Cardiac septum (tissue), 1 donor: Measurements from ENCODE around the gene POTEJ. TPM values are rescaled to one million over a fixed set of nuclear protein-coding genes. Genes with fewer than 3 reads are reported as not detected.
A peak's percentile ranks its signal among the peaks of the same experiment; 100 is the strongest.
"Not testable (repeated sequence)": the region's sequence is repeated elsewhere in the genome, so short reads cannot be mapped to it uniquely, and the experiment has no call there.

Experiments used
- DNase-seq: peaks from one replicate; pipeline ENCODE4 v3.0.0-alpha.2; 2020; ENCODE audit warnings: low spot score
- intact Hi-C: fragments of 100-400 bp; cut with DNase I; formaldehyde crosslinking; loops from one replicate; pipeline ENCODE4 v1.14.0; 2022
- long read RNA-seq: library from polyadenylated mRNA; unstranded; transcript quantifications from one replicate; pipeline ENCODE4 v2.0.0, GENCODE V29; 2021
- total RNA-seq: library from RNA; stranded (reverse); fragmentation: NEBNext Ultra II Directional; extraction: Animal tissue kit (Norgen Biotek cat#: 25700); gene quantifications from one replicate; pipeline ENCODE4 v1.2.1, GENCODE V29; 2021
- donor health status: DM: no; HTN: no; CAD: no.

The POTEJ gene
- total RNA-seq = not detected
- long read RNA-seq = 0 reads

DNA sequence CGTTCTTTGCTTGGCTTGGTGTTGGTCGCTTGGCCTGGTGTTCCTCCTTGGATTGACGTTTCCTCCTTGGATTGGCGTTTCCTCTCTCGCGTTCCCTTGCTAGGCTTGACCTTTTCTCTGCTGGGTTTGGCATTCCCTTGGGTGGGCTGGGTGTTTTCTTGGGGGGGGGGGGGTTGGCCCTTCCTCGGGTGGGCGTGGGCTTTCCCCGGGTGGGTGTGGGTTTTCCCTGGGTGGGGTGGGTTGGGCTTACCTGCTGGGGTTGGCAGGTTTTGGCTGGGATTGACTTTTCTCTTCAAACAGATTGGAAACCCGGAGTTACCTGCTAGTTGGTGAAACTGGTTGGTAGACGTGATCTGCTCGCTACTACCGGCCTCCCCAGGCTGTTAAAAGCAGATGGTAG, at the start of gene POTEJ:
Gene POTEJ, plus strand, starts transcription at position 301 of the 400 bp plus-strand sequence. Its CDS starts 93 bp downstream, at position 394.
- intact Hi-C loops, DNase-seq: not testable (repeated sequence)

DNA sequence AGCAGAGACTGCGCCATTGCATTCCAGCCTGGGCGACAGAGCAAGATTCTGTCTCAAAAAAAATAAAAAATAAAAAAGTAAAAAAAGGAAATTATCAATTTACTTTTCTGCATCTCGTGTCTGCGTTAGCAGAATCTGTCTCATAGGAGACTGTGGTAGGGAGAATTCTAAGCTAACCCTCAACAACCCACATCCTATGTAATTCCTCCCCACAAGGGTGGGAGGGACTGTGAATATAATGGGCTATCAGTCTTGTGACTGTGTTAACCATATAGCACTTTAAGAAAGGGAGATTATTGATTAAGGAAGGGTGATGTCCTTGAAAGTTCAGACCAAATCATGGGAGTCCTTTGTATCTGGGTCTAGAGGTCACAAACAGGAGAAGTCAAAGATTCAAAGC, 45.1 kb upstream of the POTEJ start:
- intact Hi-C loops, DNase-seq: not testable (repeated sequence)

DNA sequence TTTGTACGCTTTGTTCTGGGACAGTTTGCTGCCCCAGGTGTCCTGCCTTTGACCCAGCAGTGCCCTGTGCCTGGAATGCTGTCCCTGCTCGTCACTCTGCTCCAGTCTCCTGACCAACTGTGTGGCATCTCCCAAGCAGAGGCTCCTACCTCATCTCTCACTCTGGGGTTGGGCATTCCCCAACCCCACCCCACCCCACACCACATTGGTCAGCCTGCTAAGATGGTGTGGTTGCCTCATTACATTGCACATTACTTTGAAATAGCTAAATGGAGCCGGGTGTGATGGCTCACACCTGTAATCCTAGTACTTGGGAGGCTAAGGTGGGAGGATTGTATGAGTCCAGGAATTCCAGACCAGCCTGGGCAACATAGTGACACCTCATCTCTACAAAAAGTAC, 39.3 kb upstream of the POTEJ start:
- DNase-seq, intact Hi-C loops: not testable (repeated sequence)

DNA sequence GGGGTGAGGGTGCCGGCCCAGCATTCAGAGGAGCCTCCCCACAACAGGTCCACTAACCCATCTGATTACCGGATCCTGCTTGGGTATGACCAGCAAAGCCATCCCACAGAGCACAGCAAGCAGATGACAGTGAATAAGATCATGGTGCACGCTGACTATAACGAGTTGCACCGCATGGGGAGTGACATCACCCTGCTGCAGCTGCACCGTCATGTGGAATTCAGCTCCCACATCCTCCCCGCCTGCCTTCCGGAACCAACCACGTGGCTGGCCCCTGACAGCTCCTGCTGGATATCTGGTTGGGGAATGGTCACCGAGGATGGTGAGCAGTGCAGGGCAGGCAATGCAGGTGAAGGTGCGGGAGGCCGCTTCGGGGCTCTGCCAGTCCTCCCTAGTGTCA, 37.0 kb upstream of the POTEJ start:
- DNase-seq, intact Hi-C loops: not testable (repeated sequence)

DNA sequence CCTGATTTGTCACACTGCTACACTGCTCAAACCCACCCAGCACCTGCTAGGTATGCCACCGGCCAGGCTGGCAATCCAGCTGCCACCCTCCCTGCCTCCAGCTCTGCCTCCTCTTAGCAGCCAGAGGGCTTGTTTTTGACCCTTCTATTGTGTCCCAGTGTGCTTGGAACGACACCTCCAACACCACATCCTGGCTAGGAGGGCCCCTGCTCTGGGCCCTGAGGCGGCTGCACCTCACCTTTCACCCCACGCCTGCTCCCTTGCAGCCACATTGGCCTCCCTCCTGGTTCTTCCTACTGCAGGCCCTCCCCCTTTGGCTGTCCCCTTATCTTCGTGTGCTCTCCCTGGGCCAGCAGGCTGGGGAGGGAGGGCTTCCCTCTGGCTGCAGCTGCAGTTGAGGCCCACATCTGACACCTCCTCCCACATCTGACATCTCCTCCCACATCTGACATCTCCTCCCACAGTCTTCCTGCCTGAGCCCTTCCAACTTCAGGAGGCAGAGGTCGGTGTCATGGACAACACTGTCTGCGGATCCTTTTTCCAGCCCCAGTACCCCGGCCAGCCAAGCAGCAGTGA, 34.9 kb upstream of the POTEJ start:
- intact Hi-C loops, DNase-seq: not testable (repeated sequence)

DNA sequence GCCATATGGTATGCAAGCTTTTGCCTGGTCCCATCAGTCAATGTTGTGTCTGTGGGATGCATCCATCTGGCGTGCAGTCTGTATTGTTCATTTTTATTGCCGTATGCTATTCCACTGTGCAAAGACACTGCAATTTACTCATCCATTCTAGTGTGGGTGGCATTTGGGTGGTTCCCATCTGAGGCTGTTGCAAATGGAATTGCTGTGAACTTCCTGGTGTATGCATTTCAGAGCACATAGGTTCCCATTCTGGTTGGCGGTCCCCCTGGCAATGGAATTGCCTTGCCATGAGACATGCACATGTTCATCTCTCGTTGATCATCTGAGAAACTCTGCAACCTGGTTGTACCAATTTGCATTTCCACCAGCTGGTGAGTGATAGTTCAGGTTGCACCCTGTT, 33.7 kb upstream of the POTEJ start:
- DNase-seq, intact Hi-C loops: not testable (repeated sequence)

DNA sequence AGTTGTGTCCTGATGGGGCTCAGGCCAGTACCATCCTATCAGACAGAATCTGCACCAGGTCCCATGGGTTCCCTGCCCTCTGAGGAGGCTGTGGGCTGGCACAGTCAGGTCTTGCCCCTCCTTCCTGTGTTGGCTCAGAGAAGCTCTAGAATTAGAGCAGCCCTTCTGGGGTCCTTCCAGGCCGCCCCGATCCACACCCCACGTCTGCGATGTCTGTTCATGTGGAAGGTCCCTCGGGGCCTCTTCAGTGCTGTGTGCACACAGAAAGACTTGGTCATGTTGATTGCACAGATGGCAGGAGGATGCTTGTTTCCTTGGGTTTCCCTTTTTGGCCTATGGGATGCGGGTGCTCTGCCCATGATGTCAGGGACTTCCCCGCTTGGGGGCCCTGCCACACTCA, 32.1 kb upstream of the POTEJ start:
- DNase-seq = peak; percentile 26
- intact Hi-C loops = not testable (repeated sequence)

DNA sequence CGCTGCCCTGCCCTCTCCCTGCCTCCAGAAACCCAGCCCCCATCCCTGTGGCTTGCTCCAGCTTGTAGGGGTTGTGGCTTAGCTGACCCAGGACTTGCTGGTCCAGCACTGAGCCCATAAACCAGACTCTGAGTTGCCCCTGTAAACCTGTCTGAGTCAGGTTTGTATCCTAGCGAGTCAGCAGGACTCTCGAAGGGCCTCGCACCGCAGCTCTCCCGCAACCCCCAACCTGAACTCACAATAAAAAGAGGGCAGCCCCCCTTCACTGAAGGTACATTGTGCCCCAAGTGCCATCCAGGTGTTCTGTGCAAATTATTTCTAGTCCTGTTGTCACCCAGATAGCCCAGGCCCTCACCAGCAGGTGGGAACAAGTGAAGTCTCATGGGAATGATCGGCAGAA, 29.7 kb upstream of the POTEJ start:
- intact Hi-C loops = not testable (repeated sequence)
- peak; percentile 53 for DNase-seq

DNA sequence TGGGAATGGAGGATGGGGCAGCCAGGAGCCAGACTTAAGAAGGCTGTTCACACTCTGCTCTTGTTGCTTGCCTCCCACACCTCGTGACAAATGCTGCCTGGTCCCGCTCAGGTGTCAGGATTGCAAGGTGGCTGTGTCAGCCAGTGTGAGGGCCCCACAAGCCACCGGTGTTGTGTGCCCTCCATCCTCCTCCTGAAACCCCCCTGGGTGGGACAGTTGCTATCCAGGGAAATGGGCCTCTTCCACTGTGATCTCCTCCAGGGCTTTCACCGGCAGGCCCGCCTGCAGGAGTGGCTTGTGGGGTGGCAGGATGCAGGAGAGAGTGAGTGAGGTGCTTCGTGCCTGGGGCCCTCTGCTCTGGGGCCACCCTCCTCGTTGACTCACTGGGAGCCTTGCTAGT, 28.3 kb upstream of the POTEJ start:
- intact Hi-C loops = not testable (repeated sequence)
- peak; percentile 26 for DNase-seq

DNA sequence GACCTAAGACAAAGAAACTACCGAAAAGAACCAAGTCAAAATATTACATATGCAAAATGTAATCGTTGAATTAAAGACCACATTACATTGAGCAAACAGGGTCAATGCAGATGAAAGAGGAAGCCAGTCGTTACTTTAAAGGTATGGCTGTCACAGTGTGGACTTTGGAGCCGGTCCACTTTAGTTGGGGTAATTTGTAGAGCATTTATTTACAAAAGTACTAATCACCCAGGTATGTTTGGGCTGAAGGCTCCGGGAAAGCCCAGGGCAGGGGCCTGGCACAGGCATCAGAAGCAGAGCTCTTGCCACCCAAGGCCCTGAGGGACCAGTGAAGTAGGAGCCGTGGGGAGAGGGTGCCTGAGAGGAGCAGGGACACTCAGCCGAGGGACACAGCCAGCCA, 27.7 kb upstream of the POTEJ start:
- DNase-seq, intact Hi-C loops: not testable (repeated sequence)

DNA sequence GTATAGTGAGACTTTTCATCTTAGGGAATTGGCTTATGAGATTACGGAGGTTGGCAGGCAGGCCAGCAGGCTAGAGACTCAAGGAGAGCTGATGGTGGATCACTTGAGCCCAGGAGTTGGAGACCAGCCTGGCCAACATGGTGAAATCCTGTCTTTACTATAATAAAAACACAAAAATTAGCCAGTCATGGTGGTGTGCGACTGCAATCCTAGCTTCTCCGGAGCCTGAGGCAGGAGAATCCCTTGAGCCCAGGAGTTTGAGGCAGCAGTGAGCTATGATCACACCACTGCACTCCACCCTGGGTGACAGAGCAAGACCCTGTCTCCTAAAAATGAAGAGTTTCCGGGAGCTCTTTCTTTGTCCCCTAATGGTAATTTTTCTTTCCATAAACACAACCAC, 26.5 kb upstream of the POTEJ start:
- not testable (repeated sequence) for DNase-seq

DNA sequence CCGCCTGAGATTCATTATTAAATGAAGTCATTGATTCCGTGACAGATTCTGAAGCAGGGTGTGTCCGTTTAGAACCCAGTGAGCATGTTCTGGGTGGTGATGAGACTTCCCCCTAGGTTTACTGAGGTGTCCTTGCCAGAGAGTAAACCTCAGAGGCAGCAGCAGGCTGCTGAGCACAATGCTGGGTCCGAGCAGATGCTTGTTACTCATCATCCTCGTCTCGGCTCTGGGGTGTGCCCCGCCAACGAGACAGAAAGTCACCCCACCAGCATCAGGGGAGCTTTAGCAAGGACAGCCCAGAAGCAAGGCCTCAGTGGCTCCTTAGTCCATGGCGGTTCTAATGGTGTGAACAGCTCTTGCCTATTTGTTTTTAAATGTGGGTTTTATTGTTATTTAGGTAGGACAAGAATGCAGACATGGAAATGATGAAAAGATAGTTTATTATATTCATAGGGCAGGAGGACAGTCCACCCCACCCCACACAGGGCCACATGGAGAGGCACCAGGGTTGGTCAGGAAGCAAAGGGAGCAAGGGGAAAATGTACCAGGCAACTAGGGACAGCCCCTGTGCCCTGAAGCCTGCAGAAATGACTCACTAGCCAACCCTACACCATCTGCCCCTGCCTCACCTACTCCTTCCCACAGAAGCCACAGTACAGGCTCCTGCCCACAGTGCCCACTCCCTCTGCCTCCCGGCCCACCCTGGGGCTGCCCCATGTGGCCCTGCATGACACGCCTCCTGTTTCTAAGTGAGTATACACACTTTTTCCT, 22.4 kb upstream of the POTEJ start:
- intact Hi-C loops = not testable (repeated sequence)
- peak; percentile 49 for DNase-seq

More for the DNA sequence above, 26.5 kb upstream of the POTEJ start:
- intact Hi-C loops = not testable (repeated sequence)

DNA sequence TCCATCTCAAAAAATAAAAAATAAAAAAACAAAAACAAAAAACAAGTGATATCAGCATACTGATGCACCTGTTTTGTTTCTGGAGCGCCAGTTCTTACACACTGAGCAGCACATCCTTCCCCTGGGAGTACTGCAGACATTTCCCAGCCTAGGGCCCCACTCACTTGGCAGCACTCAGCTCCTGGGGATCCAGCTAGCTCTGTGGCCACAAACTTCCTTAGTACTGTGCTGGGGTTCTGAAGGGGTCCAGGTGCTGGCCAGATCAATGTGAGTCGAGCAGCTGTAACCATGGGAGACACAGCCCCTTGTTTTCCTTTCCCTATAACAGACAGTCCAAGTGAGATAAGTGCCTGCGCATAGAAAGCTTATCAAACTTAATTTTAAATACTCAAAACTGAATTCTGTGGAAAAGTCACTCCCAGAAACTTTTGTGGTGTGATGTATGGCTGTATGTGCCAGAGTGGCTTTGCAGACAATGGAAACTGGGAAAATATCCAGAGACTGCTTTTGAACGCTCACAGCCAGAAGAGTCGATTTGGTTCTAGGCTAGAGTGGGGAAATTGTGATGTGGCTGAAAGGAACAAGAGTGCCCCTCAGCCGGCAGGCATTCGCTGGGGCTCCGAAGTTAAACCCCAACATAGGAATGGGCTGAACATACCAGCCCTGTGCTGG, 20.9 kb upstream of the POTEJ start:
- intact Hi-C loops, DNase-seq: not testable (repeated sequence)

DNA sequence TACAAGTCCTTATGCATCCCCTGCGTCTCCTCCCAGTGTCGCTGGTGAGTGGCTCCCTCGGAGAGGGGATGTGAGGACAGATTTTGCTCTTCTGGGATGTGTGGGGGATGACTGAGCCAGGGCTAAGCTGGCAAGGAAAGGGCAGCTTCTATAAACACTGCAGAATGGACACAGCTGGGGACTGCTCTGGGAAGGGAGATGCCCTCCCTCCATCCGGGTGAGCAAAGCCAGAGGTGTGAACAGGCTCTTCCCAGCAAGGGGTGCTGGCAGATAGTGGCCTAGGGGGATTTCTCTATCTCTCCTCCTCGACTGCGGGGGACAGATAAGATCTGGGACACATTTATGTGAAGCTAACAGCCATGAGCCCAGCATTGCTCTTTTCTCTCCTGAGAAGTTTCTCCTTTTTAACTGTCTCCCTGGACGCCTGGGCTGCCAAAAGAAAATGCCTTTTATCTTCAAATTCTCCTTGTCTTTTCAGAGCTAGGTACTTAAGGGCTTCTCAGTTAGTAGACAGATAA, 20.3 kb upstream of the POTEJ start:
- intact Hi-C loops = not testable (repeated sequence)
- DNase-seq = peak; percentile 53

DNA sequence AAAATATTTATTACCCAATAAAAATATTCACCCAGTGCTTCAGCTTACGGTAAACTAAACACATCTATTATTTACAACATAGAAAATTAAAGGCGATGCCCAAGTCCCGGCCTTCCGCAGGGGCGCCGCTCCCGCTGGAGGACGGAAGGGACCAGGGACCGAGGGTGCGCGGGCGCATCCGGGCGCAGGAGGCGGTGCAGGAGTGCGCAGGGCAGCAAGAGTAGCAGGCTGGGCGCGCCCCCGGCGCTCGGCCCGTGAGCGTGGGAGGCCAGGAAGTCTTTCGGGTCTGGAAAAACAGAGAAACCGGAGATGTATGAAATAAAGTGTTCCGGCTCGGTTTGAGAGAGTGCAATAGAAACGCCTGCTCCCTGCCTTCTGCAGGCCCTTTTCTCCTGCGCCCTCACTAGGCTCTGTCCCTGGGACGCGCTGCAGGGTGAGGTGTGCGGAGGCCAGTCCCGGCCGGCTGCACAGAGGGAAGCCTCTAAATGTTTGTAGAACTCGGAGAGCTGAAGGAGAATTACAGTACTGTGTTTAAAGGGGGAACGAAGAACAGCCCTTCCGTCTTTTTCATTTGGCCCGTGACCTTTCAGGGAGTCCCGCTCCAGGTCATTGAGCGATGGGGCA, 18.3 kb upstream of the POTEJ start:
- peak; percentile 17 for DNase-seq
- intact Hi-C loops = not testable (repeated sequence)

DNA sequence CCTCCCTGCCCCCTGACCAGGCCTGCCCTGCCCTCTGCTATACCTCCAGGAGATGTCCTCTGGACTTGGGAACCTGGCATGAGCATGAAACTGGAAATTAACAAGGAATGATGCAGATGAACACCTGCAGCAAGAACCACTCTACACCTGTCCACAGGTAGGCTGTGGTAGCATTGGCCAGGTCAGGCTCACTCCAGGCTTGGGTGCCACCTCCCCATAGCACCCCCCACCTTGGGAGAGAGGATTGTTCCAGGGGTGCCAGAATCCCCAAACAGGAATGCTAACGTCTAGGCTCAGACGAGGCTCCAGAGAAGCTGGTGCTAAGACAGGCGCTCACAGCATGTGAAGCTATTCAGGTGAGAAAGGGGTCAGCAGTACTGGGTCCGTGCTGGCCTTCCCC, 17.2 kb upstream of the POTEJ start:
- intact Hi-C loops = not testable (repeated sequence)
- DNase-seq = peak; percentile 27

DNA sequence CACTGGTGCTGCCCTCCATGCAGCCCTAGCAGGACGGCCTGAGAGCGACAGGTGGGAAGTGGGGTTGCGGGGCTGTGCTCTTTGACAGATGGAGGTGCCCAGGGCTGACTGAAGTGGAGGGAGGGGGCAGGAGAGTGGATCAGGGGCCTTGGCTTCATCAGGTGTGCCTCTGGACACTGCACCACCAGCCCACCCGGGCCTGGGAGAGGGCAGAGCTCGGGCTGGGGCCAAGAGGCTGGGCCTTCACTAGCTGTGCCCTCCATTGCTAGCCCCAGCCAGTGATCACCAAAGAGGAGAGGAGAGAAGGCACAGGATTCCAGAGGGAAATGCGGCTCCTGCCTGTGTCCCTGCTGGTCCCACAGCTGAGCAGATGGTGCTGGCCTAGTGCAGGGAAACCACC, 14.5 kb upstream of the POTEJ start:
- DNase-seq, intact Hi-C loops: not testable (repeated sequence)

DNA sequence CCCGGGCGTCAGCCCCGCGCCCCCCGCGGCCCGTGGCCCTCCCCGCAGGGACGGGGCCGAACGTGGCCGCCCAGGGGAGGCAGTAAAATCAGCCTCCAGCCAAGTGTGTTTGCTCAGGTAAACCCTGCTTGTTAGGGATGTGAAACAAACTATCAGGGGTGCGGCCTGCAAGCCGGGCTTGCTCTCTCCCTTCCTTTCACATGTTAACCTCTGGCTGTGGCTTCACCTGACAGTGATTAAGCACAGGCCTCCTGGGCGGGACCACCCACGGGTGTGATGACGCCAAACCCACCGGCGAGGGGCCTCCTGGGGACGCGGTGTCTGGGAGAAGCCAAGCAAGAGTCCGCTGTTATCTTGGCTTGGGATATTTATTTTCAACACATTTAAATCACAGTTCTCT, 13.2 kb upstream of the POTEJ start:
- DNase-seq, intact Hi-C loops: not testable (repeated sequence)

DNA sequence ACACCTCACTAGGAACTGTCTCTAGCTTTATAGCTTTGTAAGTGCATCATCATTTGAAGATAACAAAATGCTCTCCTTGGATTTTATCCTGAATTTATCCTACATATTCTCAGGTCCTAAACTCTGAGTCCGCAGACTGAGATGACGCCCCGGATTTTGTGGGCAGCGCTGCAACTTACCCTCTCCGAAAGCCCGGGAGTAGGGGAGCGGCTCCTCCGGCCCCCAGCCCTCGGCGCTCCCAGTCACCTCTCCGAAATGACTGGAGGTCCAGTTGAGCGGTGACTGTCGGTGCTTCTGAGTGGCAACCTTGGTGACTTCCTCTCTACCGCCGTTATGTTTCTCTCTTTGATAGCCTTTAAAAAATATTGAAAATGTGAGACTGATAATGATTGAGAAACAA, 12.8 kb upstream of the POTEJ start:
- DNase-seq, intact Hi-C loops: not testable (repeated sequence)

DNA sequence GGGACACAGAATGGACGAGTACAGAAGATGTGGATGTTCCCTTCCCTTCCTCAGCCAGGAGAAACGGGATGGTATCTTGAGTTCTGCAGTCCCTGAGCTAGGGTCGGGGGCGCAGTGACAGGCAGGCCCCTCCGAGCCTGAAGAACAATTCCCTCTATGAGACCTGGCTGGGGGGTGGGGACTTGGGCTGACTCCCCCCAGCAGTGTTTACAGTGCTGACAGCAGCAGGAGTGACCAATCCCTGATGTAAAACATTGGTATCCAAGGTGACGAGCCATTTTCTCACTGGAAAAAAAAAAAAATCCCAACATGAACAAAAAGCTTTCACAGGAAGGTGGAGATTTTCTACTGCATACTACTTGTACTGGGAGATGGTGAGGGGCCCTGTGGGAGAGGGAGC, 11.8 kb upstream of the POTEJ start, which contains the start of gene CFC1:
Gene CFC1, minus strand, starts transcription at position 183 of the 400 bp plus-strand sequence. CDS start 288 bp downstream, outside the sequence.
- intact Hi-C loops, DNase-seq: not testable (repeated sequence)
